ENCODE measurements around the gene RIMS3.

Gene RIMS3

GRCh38 chr1:40653851-40654537, 11.5 kb downstream of the RIMS3 start:
- DNase-seq (ENCODE audit: low spot score), result no peak

- DNase-seq (ENCODE audit: low spot score), result no peak
Observed at GRCh38 chr1:40652979-40653378, 12.5 kb downstream of the RIMS3 start.

GRCh38 chr1:40652468-40652867, 13.0 kb downstream of the RIMS3 start:
- DNase-seq (ENCODE audit: low spot score), result no peak

GRCh38 chr1:40651138-40651857, 14.2 kb downstream of the RIMS3 start:
- DNase-seq (ENCODE audit: low spot score), result no peak

- DNase-seq (ENCODE audit: low spot score), result no peak
Observed at GRCh38 chr1:40650075-40650474, 15.4 kb downstream of the RIMS3 start.

GRCh38 chr1:40649592-40649930, 15.9 kb downstream of the RIMS3 start:
- DNase-seq (ENCODE audit: low spot score), result no peak

GRCh38 chr1:40648928-40649591, 16.4 kb downstream of the RIMS3 start:
- DNase-seq (ENCODE audit: low spot score), result no peak

- no peak for DNase-seq (ENCODE audit: low spot score)
Observed at GRCh38 chr1:40648200-40648599, 17.3 kb downstream of the RIMS3 start.

GRCh38 chr1:40646315-40646714, 19.2 kb downstream of the RIMS3 start:
- DNase-seq (ENCODE audit: low spot score), result no peak

- no peak for DNase-seq (ENCODE audit: low spot score)
Observed at GRCh38 chr1:40645118-40645680, 20.3 kb downstream of the RIMS3 start.

GRCh38 chr1:40641601-40642242, 23.8 kb downstream of the RIMS3 start:
- DNase-seq (ENCODE audit: low spot score), result no peak

- DNase-seq (ENCODE audit: low spot score), result no peak
Observed at GRCh38 chr1:40640314-40641076, 25.0 kb downstream of the RIMS3 start.

GRCh38 chr1:40638097-40639036, 27.1 kb downstream of the RIMS3 start:
- no peak for DNase-seq (ENCODE audit: low spot score)

- no peak for DNase-seq (ENCODE audit: low spot score)
Observed at GRCh38 chr1:40637470-40638007, 27.9 kb downstream of the RIMS3 start.

GRCh38 chr1:40636777-40637176, 28.7 kb downstream of the RIMS3 start:
- no peak for DNase-seq (ENCODE audit: low spot score)

GRCh38 chr1:40635763-40636500, 29.6 kb downstream of the RIMS3 start:
- DNase-seq (ENCODE audit: low spot score), result no peak

- DNase-seq (ENCODE audit: low spot score), result no peak
Observed at GRCh38 chr1:40634901-40635655, 30.4 kb downstream of the RIMS3 start.

GRCh38 chr1:40633931-40634376, 31.5 kb downstream of the RIMS3 start:
- DNase-seq (ENCODE audit: low spot score), result no peak

- DNase-seq (ENCODE audit: low spot score), result no peak
Observed at GRCh38 chr1:40633523-40633922, 32.0 kb downstream of the RIMS3 start.

Measured in RKO (cell line).